Measurements from ENCODE around the gene ARHGAP1. TPM values are rescaled to one million over a fixed set of nuclear protein-coding genes. Genes with fewer than 3 reads are reported as not detected.
A peak's percentile ranks its signal among the peaks of the same experiment; 100 is the strongest.

ARHGAP1 gene
- total and polyA plus RNA-seq, 2 of the 13 experiments (the other 11 are each of a cell fraction or from before 2014, with no cell fraction given): 18.6 to 30.3 TPM

DNA sequence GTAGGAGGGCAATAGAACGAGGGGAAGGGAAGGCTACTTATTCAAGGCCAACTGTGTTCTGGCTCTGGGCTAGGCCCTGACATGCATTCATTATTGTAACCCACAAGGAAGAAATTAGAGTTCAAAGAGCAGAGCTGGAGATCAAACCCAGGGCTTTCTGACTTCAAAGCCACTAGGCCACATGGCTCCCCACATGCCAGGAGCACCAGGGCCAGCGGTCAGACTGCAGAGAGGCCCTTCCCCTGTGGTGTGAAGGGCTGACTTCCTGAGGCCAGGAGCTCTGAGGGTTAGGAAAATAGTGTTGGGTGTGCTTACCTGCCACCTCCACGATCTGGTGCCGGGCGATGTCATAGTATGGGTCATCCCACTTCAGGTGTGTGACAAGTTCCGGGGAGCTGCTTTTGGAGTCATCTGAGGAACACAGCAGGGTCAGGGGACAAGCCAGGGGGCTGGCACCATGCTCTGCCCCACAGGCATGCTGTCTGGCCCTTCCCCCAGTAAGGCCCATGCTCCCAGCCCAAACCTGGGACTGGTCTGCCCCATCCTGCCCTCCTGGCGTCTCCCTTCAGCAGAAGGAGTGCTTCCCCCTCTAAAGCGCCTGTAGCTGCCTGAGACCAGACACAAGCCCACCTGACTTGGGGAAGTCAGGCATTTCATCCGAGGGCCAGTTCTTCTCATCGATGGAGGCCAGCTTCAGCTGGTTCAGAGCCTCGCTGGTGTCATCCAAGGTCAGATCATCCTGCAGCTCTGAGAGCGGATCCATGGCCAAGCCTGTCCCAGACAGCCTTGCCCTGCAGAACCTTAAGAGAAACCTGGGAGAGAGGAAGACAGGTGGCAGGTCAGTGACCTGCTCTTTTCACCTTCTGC lies 4.8 kb downstream of the ARHGAP1 start (continued):
- no peak; the same call in 1 of the 2 replicates for TF ChIP-seq HNF4G (IDR thresholded peaks at IDR 0.05; ENCODE audit: borderline replicate concordance, low read depth, low read length)
- TF ChIP-seq HNF4G (CRISPR knock-in tag; IDR thresholded peaks at IDR 0.05; ENCODE audit: borderline replicate concordance, low read depth): no peak
- TF ChIP-seq ZNF773 (CRISPR knock-in tag; IDR thresholded peaks at IDR 0.05; ENCODE audit: borderline replicate concordance): peak; percentile 62; the same call in 1 of the 2 replicates
- TF ChIP-seq RXRB (CRISPR knock-in tag; IDR thresholded peaks at IDR 0.05; ENCODE audit: borderline replicate concordance): peak; percentile 69
- peak; percentile 66; the same call in 1 of the 2 replicates for TF ChIP-seq MEF2D (CRISPR knock-in tag; IDR thresholded peaks at IDR 0.05)
- no peak for TF ChIP-seq PTBP1 (IDR thresholded peaks at IDR 0.05; ENCODE audit: low read depth, low read length, poor library complexity, severe bottlenecking)
- TF ChIP-seq ZNF160 (CRISPR knock-in tag; IDR thresholded peaks at IDR 0.05): no peak; the same call in 1 of the 2 replicates
- no peak for TF ChIP-seq ZNF207 (IDR thresholded peaks at IDR 0.05; ENCODE audit: borderline replicate concordance)
- no peak for TF ChIP-seq WIZ (CRISPR knock-in tag; IDR thresholded peaks at IDR 0.05)
- TF ChIP-seq, protein P1, sequence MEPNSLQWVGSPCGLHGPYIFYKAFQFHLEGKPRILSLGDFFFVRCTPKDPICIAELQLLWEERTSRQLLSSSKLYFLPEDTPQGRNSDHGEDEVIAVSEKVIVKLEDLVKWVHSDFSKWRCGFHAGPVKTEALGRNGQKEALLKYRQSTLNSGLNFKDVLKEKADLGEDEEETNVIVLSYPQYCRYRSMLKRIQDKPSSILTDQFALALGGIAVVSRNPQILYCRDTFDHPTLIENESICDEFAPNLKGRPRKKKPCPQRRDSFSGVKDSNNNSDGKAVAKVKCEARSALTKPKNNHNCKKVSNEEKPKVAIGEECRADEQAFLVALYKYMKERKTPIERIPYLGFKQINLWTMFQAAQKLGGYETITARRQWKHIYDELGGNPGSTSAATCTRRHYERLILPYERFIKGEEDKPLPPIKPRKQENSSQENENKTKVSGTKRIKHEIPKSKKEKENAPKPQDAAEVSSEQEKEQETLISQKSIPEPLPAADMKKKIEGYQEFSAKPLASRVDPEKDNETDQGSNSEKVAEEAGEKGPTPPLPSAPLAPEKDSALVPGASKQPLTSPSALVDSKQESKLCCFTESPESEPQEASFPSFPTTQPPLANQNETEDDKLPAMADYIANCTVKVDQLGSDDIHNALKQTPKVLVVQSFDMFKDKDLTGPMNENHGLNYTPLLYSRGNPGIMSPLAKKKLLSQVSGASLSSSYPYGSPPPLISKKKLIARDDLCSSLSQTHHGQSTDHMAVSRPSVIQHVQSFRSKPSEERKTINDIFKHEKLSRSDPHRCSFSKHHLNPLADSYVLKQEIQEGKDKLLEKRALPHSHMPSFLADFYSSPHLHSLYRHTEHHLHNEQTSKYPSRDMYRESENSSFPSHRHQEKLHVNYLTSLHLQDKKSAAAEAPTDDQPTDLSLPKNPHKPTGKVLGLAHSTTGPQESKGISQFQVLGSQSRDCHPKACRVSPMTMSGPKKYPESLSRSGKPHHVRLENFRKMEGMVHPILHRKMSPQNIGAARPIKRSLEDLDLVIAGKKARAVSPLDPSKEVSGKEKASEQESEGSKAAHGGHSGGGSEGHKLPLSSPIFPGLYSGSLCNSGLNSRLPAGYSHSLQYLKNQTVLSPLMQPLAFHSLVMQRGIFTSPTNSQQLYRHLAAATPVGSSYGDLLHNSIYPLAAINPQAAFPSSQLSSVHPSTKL (CRISPR knock-in tag; IDR thresholded peaks at IDR 0.05): peak; percentile 80
- TF ChIP-seq RARA (CRISPR knock-in tag; IDR thresholded peaks at IDR 0.05): peak; percentile 86
- peak in 1 of 2 experiments; percentile 36; a peak in 2 of 4 replicates for TF ChIP-seq EP300 (IDR thresholded peaks at IDR 0.05; ENCODE audit: low read depth in 2 of 2, low read length in 2 of 2)
- peak; percentile 33; the same call in 1 of the 2 replicates for TF ChIP-seq EP300 (CRISPR knock-in tag; IDR thresholded peaks at IDR 0.05; ENCODE audit: borderline replicate concordance)
- peak; percentile 90 for TF ChIP-seq RNF2 (conservative IDR thresholded peaks at IDR 0.05; ENCODE audit: low read depth)
- TF ChIP-seq, protein P2, sequence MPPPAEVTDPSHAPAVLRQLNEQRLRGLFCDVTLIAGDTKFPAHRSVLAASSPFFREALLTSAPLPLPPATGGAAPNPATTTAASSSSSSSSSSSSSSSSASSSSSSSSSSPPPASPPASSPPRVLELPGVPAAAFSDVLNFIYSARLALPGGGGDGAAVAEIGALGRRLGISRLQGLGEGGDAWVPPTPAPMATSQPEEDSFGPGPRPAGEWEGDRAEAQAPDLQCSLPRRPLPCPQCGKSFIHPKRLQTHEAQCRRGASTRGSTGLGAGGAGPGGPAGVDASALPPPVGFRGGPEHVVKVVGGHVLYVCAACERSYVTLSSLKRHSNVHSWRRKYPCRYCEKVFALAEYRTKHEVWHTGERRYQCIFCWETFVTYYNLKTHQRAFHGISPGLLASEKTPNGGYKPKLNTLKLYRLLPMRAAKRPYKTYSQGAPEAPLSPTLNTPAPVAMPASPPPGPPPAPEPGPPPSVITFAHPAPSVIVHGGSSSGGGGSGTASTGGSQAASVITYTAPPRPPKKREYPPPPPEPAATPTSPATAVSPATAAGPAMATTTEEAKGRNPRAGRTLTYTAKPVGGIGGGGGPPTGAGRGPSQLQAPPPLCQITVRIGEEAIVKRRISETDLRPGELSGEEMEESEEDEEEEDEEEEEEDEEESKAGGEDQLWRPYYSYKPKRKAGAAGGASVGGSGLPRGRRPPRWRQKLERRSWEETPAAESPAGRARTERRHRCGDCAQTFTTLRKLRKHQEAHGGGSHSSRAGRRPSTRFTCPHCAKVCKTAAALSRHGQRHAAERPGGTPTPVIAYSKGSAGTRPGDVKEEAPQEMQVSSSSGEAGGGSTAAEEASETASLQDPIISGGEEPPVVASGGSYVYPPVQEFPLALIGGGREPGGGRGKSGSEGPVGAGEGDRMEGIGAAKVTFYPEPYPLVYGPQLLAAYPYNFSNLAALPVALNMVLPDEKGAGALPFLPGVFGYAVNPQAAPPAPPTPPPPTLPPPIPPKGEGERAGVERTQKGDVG (CRISPR knock-in tag; IDR thresholded peaks at IDR 0.05; ENCODE audit: borderline replicate concordance): peak; percentile 77; the same call in 1 of the 2 replicates
- TF ChIP-seq, protein P3, sequence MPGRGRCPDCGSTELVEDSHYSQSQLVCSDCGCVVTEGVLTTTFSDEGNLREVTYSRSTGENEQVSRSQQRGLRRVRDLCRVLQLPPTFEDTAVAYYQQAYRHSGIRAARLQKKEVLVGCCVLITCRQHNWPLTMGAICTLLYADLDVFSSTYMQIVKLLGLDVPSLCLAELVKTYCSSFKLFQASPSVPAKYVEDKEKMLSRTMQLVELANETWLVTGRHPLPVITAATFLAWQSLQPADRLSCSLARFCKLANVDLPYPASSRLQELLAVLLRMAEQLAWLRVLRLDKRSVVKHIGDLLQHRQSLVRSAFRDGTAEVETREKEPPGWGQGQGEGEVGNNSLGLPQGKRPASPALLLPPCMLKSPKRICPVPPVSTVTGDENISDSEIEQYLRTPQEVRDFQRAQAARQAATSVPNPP (CRISPR knock-in tag; IDR thresholded peaks at IDR 0.05): no peak
- TF ChIP-seq, protein P4, sequence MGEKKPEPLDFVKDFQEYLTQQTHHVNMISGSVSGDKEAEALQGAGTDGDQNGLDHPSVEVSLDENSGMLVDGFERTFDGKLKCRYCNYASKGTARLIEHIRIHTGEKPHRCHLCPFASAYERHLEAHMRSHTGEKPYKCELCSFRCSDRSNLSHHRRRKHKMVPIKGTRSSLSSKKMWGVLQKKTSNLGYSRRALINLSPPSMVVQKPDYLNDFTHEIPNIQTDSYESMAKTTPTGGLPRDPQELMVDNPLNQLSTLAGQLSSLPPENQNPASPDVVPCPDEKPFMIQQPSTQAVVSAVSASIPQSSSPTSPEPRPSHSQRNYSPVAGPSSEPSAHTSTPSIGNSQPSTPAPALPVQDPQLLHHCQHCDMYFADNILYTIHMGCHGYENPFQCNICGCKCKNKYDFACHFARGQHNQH (CRISPR knock-in tag; IDR thresholded peaks at IDR 0.05): peak; percentile 76

All from HepG2 (cell line).